D341Med (cell line): ENCODE results near the gene GALNT15.

Experiments used
- DNase-seq: peaks from one replicate; pipeline ENCODE4 v3.0.0; 2012; ENCODE audit warnings: low spot score

GALNT15 gene

DNA sequence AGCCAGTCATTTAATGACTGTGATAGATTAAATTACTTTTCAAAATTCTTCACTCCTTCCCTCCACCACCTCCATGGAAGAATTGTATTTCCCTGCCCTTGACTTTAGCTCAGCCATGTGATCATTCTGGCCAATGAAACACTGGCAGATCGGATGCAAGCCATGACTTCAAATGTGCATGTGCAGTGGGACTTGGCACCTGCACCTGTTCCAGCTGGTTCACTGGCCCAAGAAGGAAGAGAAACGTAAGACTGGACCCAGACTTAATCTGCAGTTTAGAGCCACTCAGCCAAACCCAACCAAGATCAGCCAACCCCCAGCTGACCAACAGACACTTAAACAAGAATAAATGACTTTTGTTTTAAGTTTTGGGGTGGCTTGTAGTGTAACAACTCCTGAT lies 78.5 kb downstream of the GALNT15 start:
- no peak for DNase-seq

DNA sequence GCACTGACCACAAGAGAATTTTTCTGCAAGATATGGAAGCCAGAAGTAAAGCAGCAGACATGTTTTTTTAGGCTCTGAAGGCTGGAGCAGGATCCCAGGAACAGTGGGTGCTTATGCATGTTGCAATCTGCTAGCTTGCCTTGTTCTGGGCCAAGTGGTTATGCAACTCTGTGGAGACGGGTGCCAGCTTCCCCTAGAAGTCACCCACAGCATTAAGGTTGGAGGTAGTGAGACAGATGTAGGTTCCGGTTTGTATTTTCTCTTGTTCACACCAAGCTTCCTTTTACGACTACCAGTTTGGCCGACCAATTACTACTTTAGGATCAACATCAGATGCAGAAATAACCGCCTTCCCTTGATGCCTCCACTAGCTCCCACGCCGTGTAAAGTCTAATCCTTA lies 79.1 kb downstream of the GALNT15 start:
- DNase-seq: no peak

DNA sequence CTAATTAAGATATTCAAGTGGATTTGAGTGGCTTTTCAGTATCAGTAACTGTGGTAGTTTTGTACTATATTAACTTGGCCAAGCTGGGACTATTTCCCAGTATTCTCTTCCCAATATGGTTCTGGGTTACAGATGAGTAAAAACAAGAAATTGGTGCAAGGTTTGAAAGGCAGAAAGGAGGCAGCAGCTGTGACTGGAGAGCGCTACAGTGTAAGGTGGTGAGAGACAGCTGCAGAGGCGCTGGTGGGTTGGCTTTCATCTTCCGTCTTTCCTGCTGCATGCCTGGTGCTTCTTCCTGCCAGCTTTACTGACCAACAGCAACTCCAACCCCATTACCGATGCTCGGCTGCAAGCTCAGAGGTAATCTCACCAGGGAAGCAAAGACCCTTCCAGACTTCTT lies 80.4 kb downstream of the GALNT15 start:
- no peak for DNase-seq

DNA sequence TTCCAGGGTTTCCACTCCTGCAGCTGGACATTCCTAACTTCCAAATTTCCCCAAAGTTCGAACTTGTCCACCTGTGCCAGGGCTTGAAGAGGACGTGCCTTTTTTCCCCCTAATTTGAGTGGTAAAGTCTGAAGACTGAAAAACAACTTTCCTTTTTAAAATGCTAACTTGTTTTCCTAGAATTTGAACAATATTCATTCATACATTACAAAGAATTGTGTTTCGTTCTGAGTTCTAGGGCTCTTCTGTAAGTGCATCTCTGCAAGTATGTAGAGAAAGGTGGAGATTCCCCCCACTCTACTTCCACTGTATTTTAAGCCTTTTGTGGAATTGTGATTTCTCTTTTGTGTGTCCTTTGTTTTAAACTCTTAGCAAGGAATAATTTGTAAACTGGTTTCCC lies 80.8 kb downstream of the GALNT15 start:
- DNase-seq: no peak

DNA sequence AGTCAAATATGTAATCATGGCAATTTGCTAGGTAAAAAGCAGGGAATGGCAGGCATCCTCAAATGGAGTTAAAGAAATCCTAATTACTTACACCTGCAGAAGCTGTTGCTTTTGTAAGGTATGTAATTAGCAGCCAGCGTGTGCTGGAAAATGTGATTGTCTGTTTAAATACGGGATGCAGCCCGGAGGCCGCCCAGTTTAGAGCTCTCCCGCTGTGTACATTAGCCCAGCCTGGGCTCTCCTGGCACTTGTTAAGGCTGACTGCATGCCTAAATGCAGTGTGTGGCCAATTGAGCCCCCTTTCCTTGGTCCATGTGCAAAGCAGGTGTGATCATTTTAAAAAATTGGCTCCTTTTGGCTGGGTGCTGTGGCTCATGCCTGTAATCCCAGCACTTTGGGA lies 81.2 kb downstream of the GALNT15 start:
- no peak for DNase-seq

DNA sequence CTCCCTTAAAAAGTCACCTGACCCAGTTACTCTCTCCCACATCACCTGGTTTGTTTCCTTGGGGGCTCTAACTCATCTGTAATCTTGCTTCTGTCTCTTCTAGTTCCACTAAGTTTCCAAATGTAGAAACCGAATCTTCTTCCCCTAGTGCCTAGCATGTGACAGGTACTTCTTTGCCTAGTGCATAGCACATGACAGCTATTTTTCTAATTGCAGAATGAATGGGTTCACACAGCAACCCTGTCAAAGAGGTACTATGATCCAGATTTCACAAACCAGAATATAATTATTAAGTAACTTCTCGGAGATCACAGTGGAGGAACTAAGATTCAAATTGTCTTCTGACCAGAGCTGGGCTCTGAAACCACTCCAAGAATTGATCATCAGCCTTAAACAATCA lies 82.8 kb downstream of the GALNT15 start:
- no peak for DNase-seq

DNA sequence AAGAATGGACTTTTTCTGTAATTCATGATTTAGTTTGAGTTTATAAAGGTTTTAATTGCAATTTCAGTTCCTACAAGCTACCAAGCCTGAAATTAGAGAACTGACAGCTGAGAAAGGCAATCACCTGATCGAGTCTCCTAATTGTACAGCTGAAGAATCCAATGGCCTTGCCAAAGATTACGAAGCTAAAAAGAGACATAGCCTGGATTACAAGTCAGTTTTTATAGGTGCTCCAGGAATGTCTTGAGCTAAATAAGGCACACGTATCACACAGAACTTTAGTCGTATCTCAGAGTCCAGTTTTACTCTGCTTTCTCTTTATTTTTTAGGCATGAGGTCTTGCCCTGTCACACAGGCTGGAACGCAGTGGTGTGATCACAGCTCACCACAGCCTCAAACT lies 83.7 kb downstream of the GALNT15 start:
- DNase-seq: no peak

DNA sequence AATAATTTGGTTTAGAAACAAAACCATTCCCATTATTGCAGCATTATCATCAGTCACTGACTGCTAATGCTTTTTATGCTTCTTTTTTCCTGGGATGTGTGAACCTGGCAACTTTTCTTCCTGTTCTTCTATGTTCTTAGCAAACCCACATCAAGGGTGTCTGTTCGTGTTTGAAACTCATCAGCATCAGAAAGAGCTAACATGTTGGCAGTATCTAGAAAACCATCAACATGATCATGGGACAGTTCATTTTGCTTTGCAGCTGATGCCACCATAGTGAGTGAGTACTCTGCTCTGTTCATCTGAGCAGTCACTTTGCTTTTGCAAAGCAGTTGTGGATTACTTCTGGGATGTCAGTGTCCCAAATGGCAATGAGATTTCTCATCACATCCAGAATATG lies 84.4 kb downstream of the GALNT15 start:
- no peak for DNase-seq

DNA sequence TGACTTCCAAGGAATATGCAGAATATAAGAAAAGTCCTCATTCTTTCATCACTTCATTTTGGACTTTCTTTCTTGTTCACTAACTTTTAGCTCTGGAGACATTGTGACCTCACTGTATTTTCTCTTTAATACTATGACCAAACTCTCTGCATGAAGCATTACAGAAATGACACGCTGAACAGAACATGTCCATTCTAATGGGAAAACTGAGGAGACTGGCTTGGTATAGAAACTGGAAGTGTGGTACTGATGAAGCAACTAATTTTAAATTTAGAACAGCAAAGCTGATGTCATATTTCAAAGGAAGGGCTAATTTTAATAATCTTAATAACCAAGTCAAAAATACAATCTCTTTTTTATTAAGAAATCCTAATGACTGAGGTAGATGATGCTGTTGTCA lies 85.6 kb downstream of the GALNT15 start:
- no peak for DNase-seq

DNA sequence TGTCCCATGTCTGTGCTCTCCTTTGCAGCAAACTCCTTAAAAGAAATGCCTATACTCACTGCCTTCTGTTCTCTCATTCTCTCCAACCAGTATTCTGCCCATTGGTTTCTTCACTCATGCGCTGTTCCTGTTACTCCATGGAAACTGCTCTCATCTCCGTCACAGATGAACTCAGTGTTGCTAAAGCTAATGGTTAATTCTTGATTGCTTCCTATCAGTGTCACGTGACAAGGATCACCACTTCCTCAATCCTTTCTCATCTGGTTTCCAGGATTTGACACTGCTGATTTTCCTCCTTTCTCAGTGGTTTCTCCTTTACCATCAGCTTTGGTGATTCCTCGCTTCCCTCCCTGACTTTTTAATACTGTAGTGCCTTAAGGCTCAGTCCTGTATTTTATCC lies 87.7 kb downstream of the GALNT15 start:
- DNase-seq: no peak

DNA sequence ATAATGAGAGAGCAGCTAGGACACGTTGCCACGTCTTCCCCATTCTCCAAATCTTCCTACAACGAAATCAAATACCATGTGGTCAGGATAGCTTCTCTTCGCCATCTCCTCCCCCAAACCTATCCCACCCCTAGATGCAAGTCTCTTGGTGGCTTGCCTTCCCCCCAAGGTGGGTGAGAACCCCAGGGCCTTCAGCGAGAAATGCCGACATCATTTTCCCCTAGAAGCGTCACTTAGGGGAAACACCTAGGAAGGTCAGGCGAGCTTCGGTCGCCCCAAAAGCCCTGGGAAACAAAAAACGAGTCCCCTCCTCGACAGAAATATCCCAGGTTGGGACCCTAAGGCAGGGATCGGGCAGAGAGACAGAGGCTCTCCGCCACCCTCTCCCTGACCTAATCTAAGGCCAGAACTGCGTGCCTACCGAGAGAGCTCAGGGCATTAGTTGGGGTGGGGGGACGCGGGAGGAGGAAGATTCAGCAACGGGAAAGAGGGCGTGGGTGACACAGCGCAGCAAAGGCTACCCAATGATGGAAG lies 89.8 kb downstream of the GALNT15 start:
- no peak for DNase-seq

DNA sequence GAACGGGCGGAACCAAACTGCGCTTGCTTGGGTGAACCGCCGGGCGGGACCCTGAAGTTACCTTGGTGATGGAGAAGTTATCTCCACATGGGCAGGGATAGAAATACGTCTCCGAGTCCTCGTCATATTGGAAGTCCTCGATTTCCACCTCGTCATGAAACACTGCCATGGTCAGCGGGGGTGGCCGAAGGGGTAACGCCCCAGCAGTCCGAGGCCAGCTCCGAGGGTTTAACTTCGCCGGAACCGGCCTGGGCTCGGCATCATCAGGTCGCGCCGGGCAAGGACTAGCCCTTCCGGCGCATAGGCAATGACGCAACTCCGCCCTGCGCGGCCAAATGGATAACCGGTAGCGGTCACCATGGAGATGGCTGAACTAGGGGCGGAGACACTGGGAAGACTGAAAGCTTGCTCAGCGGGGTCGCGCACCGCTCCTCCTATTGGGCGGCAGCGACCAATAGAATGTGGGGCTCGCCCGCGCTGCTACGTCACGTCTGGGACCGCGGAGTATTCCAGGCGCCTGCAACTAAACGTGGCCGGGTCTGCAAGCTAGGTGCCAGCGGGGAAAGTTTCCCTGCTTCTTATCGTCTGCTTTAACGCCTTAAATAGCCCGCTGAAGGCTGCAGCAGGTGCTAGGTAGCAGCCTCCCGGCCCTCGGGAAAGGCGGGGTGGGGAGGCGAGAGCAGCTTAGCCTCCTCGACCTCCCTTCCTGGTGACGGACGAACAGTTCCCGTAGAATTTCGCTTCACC lies 90.4 kb downstream of the GALNT15 start, which contains the start of the genes DPH3 and OXNAD1:
Gene DPH3 (minus strand): TSS at position 236 of the 747 bp plus-strand sequence. CDS start 67 bp downstream, at position 169.
Gene OXNAD1 (plus strand): TSS at position 505 of the 747 bp plus-strand sequence. CDS start 5,741 bp downstream, outside the sequence.
- peak; percentile 98 for DNase-seq

DNA sequence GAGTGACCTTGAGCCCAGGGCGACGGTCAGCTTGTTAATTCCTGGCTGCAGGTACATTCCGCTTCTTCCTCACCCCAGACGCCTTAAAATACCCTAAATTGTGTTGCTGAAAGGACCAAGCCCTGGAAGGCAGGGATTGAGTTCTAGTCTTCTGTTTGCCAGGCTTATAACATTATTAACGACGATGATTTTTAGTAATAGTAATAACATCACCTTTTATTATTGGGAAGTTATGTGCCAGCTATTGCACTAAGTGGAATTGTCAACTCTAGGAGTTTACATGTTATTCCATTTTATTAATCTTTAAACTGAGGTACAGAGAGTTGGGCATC lies 90.9 kb downstream of the GALNT15 start:
- DNase-seq: no peak

DNA sequence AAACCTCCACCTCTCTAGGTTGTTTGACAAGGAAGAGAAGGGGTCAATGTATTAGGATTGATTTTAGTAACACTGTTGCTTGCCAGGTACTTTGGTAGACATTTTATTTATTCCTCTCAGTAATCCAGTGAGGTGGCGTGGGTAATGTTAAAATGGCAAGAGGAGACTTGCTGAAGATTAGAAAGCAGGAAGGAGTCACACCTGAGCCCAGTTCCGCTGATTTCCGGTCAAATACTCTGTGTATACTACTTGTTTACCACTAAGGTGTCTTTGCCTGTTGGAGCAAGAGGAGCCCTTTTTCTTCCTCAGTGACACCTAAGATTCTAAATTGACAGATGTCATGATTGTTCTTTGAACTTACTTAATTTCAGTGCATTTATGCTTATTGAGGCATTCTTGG lies 92.2 kb downstream of the GALNT15 start:
- DNase-seq: no peak

DNA sequence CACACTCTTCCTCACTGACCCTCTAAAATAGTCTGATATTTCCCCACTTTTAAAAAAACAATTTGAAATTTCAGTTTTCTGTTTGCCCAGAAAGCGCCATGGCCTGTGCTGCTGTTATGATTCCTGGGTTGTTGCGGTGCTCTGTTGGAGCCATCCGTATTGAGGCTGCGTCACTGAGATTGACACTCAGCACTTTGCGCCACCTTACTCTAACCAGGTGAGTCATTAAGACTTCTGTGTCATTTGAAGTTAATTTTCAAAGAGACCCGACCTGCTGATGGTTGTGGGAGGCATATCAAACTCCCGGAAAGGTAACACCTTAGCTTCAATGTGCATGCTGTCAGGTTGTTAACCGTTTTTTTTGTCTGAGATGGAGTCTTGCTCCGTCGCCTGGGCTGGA lies 96.4 kb downstream of the GALNT15 start:
- DNase-seq: no peak

DNA sequence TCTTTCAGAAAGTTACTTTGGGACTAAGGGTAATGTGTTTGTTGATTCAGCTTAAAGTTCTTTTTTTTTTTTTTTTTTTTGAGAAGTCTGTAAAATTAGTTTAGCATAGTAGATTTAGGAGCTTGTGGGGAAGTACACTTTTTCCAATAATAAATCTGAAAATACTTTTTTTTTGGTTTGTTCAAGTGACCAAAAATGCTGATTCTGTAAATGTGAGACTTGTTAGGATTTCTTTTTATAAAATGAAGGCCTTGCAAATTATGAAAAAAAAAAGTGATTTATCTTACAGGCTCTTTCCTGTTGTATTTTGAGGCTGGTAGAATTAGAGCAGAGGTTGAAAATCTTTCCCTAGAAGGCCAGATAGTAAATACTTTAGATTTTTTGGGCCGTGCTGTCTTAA lies 98.1 kb downstream of the GALNT15 start:
- DNase-seq: no peak

DNA sequence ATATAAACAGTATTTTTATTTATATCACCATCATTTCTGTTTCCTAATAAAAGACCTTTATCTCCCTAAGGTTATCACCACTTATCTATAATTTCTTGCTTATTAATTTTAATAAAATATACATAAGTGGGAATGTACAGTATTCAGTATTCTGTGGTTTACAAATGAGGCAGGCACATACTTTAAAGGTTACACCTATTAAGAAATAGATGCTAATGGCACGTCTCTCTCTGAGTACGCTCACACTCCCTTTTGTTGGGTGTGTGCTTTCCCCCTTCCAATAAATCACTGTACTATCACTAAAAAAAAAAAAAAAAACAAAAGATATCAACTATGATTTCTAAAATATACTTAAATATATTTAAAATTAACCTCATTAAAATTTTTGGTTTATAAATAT lies 99.4 kb downstream of the GALNT15 start:
- DNase-seq: no peak

DNA sequence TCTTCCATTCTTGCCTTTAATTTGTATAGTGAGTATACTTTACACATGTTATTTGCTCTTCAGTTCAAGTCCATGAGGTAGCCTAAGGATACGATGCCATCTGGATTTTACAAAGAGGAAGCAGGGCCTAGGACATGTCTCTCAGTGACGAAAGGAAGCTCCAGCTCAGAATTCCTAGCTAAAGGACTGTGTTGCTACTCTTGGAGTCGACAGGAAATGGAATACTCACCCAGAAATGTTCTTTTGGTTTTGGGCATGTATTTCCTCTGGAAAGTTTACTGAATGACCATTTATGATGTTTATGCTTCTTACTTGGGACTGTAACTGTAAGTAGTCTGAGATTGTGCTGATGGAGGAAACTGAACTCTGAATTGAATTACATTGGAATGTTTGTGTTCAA lies 103.0 kb downstream of the GALNT15 start:
- DNase-seq: no peak

DNA sequence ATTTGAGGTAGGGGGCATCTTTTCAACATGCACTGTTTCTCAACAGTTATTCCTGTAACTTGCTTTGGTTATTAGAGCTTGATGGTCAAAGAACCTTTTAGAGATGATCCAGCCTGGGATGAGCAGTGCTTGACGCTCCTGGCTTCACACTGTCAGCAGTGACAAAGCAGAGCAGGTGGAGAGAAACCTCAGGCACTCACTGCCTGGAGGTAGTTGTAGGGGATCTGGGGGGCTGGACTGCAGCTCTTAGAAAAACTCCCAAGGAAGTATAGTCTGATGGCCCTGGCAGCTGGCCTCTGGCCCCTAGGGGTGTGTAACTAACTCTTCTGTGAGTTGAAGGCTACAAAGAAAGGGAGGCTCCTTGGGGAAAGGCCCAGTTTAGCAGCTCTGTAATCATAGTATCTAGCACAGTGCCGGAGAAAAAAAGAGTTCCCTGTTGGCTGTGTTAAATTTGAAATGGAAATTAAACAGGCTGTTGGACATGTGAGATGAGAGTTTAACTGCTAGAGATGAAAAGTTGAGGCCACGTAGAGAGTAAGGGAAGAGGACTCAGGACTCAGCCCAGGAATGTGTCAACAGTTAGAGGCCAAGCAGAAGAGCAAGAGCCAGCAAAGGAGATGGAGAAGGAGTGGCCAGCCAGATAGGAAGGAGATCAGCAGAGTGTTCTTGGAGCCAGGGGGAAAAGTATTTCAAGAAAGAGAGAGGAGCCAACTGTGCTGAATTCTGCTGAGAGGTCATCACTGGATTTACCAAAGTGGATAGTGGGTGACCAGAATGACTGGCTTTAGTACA lies 104.7 kb downstream of the GALNT15 start:
- DNase-seq: no peak

DNA sequence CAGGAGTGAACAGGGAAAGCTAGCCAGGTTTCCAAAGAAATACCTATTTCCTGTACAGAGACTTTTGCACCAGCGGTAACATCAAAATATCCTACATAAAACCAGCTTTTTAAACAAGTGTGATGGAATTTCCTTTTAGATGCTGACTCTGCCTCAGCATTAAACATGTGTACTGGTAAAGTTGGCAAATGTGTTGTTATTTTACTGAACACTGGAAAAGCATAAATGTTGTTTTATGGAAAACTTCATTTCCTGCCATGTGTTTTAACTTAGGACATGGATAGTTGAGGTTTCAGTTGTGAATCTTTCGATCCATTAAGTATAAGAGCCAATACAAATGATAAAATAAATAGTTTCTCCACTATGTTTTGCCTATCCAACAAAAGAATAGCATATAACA lies 106.2 kb downstream of the GALNT15 start:
- no peak for DNase-seq
